ENCODE results near the gene CCDC68. TPM values are rescaled to one million over a fixed set of nuclear protein-coding genes. Genes with fewer than 3 reads are reported as not detected.

Gene CCDC68
- total and polyA plus RNA-seq, 2 of the 8 experiments (the other 6 are each of a cell fraction or from before 2014, with no cell fraction given): 0.06 to 0.80 TPM

- TF ChIP-seq SIN3A (conservative IDR thresholded peaks at IDR 0.05 in 1 of 2, IDR thresholded peaks at IDR 0.05 in 1 of 2; ENCODE audit: low read depth in 1 of 2, low read length in 2 of 2) (no peak), CHD2 (IDR thresholded peaks at IDR 0.05; ENCODE audit: low read length) (no peak), SP1 (IDR thresholded peaks at IDR 0.05; ENCODE audit: low read depth, low read length) (no peak)
Observed at GRCh38 chr18:54983791-54984190, 24.5 kb upstream of the CCDC68 start (continued).

Measured in H1 (cell line).